SW 1271 (cell line): ENCODE measurements around the gene SLC2A4RG.

Experiments
- DNase-seq, 2 experiments: peaks; one replicate each; lab custom pipeline; 2025; lab: John Stamatoyannopoulos, UW

SLC2A4RG gene

GRCh38 chr20:63699466-63700198, 39.9 kb upstream of the SLC2A4RG start:
- DNase-seq = no peak

- no peak for DNase-seq
Observed at GRCh38 chr20:63700199-63701050, 39.2 kb upstream of the SLC2A4RG start.

- no peak for DNase-seq
Observed at GRCh38 chr20:63701051-63701328, 38.6 kb upstream of the SLC2A4RG start.

GRCh38 chr20:63701329-63702035, 38.1 kb upstream of the SLC2A4RG start:
- DNase-seq = no peak

- no peak for DNase-seq
Observed at GRCh38 chr20:63702036-63702665, 37.4 kb upstream of the SLC2A4RG start.

- no peak for DNase-seq
Observed at GRCh38 chr20:63702751-63703470, 36.7 kb upstream of the SLC2A4RG start.

- DNase-seq = no peak
Observed at GRCh38 chr20:63703471-63703975, 36.1 kb upstream of the SLC2A4RG start.

- DNase-seq = no peak
Observed at GRCh38 chr20:63703976-63704748, 35.4 kb upstream of the SLC2A4RG start.

- DNase-seq = no peak
Observed at GRCh38 chr20:63704749-63705117, 34.8 kb upstream of the SLC2A4RG start.

- DNase-seq = no peak
Observed at GRCh38 chr20:63705232-63706026, 34.1 kb upstream of the SLC2A4RG start.

- DNase-seq = no peak
Observed at GRCh38 chr20:63706027-63706695, 33.4 kb upstream of the SLC2A4RG start.

- DNase-seq = peak in 1 of 2 experiments; percentile 48
Observed at GRCh38 chr20:63706852-63707557, 32.6 kb upstream of the SLC2A4RG start.

- peak; percentile 81 to 86 for DNase-seq
Observed at GRCh38 chr20:63707558-63708300, 31.8 kb upstream of the SLC2A4RG start, which contains the start of the genes ARFRP1 and ZGPAT. Gene ARFRP1, minus strand, starts transcription at chr20:63707976. Its CDS starts 885 bp downstream, at chr20:63707091. Gene ZGPAT, plus strand, starts transcription at chr20:63708039. Its CDS starts 542 bp downstream, at chr20:63708581.

GRCh38 chr20:63708301-63709148, 31.1 kb upstream of the SLC2A4RG start:
- no peak for DNase-seq

GRCh38 chr20:63709149-63709527, 30.4 kb upstream of the SLC2A4RG start:
- no peak for DNase-seq

- DNase-seq = no peak
Observed at GRCh38 chr20:63711085-63711645, 28.4 kb upstream of the SLC2A4RG start.
